Measurements from ENCODE around the gene ATP11C. TPM values are rescaled to one million over a fixed set of nuclear protein-coding genes. Genes with fewer than 3 reads are reported as not detected.

The ATP11C gene
- total and polyA plus RNA-seq, 2 experiments from 2014 or later: 44.0 to 90.7 TPM

GRCh38 chrX:139844884-139845283 is 88.0 kb downstream of the ATP11C start (continued):
- no peak for TF ChIP-seq REST (IDR thresholded peaks at IDR 0.05; ENCODE audit: unreplicated experiment)
- TF ChIP-seq EZH2phosphoT487 (IDR thresholded peaks at IDR 0.05; ENCODE audit: unreplicated experiment): no peak
- no peak for TF ChIP-seq ZNF114 (CRISPR knock-in tag; IDR thresholded peaks at IDR 0.05)
- TF ChIP-seq NANOG (IDR thresholded peaks at IDR 0.05; ENCODE audit: borderline replicate concordance): no peak
- no peak for TF ChIP-seq ETS1 (IDR thresholded peaks at IDR 0.05)
- no peak for TF ChIP-seq ZNF331 (CRISPR knock-in tag; IDR thresholded peaks at IDR 0.05; ENCODE audit: low read depth)
- no peak for TF ChIP-seq CREB1 (CRISPR knock-in tag; IDR thresholded peaks at IDR 0.05; ENCODE audit: low read depth)
- no peak for TF ChIP-seq STAT1 (IDR thresholded peaks at IDR 0.05; ENCODE audit: unreplicated experiment)
- no peak for TF ChIP-seq JUNB (IDR thresholded peaks at IDR 0.05; ENCODE audit: unreplicated experiment)

GRCh38 chrX:139844163-139844562 is 88.7 kb downstream of the ATP11C start:
- Histone ChIP-seq H3K79me2 (replicated peaks; ENCODE audit: insufficient read depth) (peaks cover 50% of the 10 kb centered on the region), H2AFZ (no peak overlapping the region), H3K4me2 (0 out of 2 replicates have a peak overlapping the region, but pooled peaks have one; percentile 40), H3K9me2 (ENCODE audit: insufficient read depth) (no peaks in the 10 kb centered on the region), H3K4me1 (ENCODE audit: insufficient read depth) (peaks cover 18% of the 10 kb centered on the region), H3F3A (replicated peaks; ENCODE audit: low read depth) (no peaks in the 10 kb centered on the region), H3K4me3 (no peak overlapping the region), H3K36me3 (ENCODE audit: insufficient read depth) (no peaks in the 10 kb centered on the region), H4K20me1 (replicated peaks; ENCODE audit: insufficient read depth) (peaks cover 4% of the 10 kb centered on the region; the same call in 1 of the 2 replicates), H3K27me3 (ENCODE audit: insufficient read depth) (no peaks in the 10 kb centered on the region), H3K27ac (ENCODE audit: low read depth) (no peak overlapping the region)
- no peak for ATAC-seq
- Mint-ChIP-seq H3K4me3 (no peak overlapping the region), H3K36me3 (ENCODE audit: low read depth) (peaks cover 8% of the 10 kb centered on the region), H3K27me3 (ENCODE audit: insufficient read depth, low read depth, poor library complexity) (no peaks in the 10 kb centered on the region), H3K27ac (no peak overlapping the region), H3K4me1 (peaks cover 19% of the 10 kb centered on the region), H3K9me3 (0 out of 3 replicates have a peak, but pooled peaks cover 2% of the 10 kb centered on the region)
- no peak for DNase-seq (ENCODE audit: low spot score)
- TF ChIP-seq POLR2AphosphoS5 (IDR thresholded peaks at IDR 0.05; ENCODE audit: low read depth) (no peak), EZH2 (IDR thresholded peaks at IDR 0.05; ENCODE audit: low read depth, unreplicated experiment) (no peak), ZNF331 (CRISPR knock-in tag; IDR thresholded peaks at IDR 0.05; ENCODE audit: low read depth) (no peak), NANOG (IDR thresholded peaks at IDR 0.05; ENCODE audit: borderline replicate concordance) (no peak), STAT1 (IDR thresholded peaks at IDR 0.05; ENCODE audit: unreplicated experiment) (no peak), EZH2phosphoT487 (IDR thresholded peaks at IDR 0.05; ENCODE audit: unreplicated experiment) (no peak), JUNB (IDR thresholded peaks at IDR 0.05; ENCODE audit: unreplicated experiment) (no peak), REST (IDR thresholded peaks at IDR 0.05; ENCODE audit: unreplicated experiment) (no peak), CTCF (conservative IDR thresholded peaks at IDR 0.05; ENCODE audit: low read depth in 2 of 2) (no peak), ETS1 (IDR thresholded peaks at IDR 0.05) (no peak)

Data from GM23338 (cell line).